WERI-Rb-1 (cell line): ENCODE data around the gene CNN3.

ENCODE experiments used
- DNase-seq: peaks from one replicate; pipeline ENCODE4 v3.0.0-alpha.2; 2020
- H3K27ac ChIP-seq: fragments of 250-450 bp; sonication (Bioruptor Pico); 2 replicates; pipeline ENCODE4 v1.5.1; 2020; ENCODE audit warnings: mild to moderate bottlenecking, moderate library complexity
- H3K27me3 ChIP-seq: fragments of 250-450 bp; sonication (Bioruptor Pico); 2 replicates; pipeline ENCODE4 v1.5.1; 2021; ENCODE audit warnings: mild to moderate bottlenecking, low read depth, moderate library complexity; ENCODE audit not compliant: insufficient read depth, severe bottlenecking
- H3K36me3 ChIP-seq: fragments of 250-450 bp; sonication (Bioruptor Pico); 2 replicates; pipeline ENCODE4 v1.5.1; 2020; ENCODE audit warnings: mild to moderate bottlenecking, moderate library complexity
- H3K4me3 ChIP-seq: 2 replicates; pipeline ENCODE4 v1.5.1; 2011; ENCODE audit warnings: low read depth, mild to moderate bottlenecking, control low read depth, low read length
- H3K9me3 ChIP-seq: fragments of 250-450 bp; sonication (Bioruptor Pico); 2 replicates; pipeline ENCODE4 v1.5.1; 2021; ENCODE audit warnings: mild to moderate bottlenecking, moderate library complexity; ENCODE audit not compliant: severe bottlenecking
- TF ChIP-seq, protein P1 (sequence below): IDR thresholded peaks from 2 replicates; pipeline ENCODE4 v1.5.1; 2011; ENCODE audit warnings: low read depth, mild to moderate bottlenecking, control low read depth, inconsistent platforms, low read length

Gene CNN3

GRCh38 chr1:94898491-94899385, 28.2 kb downstream of the CNN3 start:
- Histone ChIP-seq H3K36me3 (peaks cover 8% of the 10 kb centered on the region), H3K4me3 (no peak overlapping the region), H3K9me3 (no peaks in the 10 kb centered on the region), H3K27me3 (no peaks in the 10 kb centered on the region), H3K27ac (no peak overlapping the region)
- no peak for DNase-seq
- TF ChIP-seq, protein P1, sequence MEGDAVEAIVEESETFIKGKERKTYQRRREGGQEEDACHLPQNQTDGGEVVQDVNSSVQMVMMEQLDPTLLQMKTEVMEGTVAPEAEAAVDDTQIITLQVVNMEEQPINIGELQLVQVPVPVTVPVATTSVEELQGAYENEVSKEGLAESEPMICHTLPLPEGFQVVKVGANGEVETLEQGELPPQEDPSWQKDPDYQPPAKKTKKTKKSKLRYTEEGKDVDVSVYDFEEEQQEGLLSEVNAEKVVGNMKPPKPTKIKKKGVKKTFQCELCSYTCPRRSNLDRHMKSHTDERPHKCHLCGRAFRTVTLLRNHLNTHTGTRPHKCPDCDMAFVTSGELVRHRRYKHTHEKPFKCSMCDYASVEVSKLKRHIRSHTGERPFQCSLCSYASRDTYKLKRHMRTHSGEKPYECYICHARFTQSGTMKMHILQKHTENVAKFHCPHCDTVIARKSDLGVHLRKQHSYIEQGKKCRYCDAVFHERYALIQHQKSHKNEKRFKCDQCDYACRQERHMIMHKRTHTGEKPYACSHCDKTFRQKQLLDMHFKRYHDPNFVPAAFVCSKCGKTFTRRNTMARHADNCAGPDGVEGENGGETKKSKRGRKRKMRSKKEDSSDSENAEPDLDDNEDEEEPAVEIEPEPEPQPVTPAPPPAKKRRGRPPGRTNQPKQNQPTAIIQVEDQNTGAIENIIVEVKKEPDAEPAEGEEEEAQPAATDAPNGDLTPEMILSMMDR = no peak

- Histone ChIP-seq H3K36me3 (peaks cover 15% of the 10 kb centered on the region), H3K27ac (no peak overlapping the region), H3K9me3 (no peaks in the 10 kb centered on the region), H3K4me3 (no peak overlapping the region), H3K27me3 (no peaks in the 10 kb centered on the region)
- no peak for DNase-seq
- TF ChIP-seq, protein P1 = no peak
Measured at GRCh38 chr1:94895518-94895917, 31.4 kb downstream of the CNN3 start.

DNA sequence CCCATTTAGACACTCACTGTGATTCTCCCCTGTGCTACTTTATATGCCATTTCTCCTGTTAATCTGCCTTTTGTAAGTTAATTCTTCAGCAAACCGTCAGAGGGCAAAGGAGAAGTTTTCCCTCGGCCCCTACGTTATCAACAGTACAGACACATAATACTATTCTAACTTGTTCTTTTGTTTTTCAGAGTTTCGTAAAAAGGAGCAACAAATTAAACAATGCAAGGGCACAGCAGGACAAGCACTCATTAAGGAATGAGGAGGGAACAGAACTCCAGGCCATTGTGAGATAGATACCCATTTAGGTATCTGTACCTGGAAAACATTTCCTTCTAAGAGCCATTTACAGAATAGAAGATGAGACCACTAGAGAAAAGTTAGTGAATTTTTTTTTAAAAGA, 32.3 kb downstream of the CNN3 start:
- no peak overlapping the region for H3K27ac ChIP-seq
- H3K27me3 ChIP-seq = no peaks in the 10 kb centered on the region
- no peak for DNase-seq
- no peaks in the 10 kb centered on the region for H3K9me3 ChIP-seq
- H3K36me3 ChIP-seq = peaks cover 15% of the 10 kb centered on the region
- no peak overlapping the region for H3K4me3 ChIP-seq
- TF ChIP-seq, protein P1 = no peak

DNA sequence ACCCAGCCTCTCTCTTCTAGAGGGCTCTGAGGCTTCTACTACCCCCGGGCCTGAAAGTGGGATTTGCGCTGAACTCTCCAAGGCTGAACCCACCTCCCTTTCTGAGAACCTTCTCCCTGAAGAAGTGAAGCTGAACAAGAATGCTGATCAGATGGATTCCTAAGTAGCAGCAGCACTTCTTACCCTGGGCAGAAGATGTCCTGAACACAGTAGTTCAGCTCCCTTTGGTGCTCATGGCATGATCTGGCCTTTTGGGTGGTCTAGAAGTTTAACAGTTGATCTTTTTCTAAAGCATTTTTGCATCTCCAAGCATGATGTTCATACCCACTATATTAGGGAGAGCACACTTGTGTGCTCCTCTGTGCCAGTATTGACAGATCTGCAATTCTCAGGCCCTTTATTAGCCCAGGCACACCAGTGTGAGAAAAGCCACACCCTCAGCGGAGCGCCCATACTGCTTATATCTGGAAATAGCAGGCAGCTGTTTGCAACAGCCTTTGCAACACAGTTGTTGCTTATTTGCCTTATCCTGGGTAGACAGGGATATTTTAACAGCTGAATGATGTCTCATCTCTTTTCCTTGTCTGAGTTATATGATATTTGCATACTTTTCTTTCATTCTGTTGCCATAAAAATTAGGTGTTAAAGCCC, 34.2 kb downstream of the CNN3 start:
- TF ChIP-seq, protein P1 = no peak
- H3K4me3 ChIP-seq = no peak overlapping the region
- H3K36me3 ChIP-seq = peaks cover 15% of the 10 kb centered on the region
- H3K27me3 ChIP-seq = no peaks in the 10 kb centered on the region
- H3K27ac ChIP-seq = no peak overlapping the region
- no peaks in the 10 kb centered on the region for H3K9me3 ChIP-seq
- no peak for DNase-seq

DNA sequence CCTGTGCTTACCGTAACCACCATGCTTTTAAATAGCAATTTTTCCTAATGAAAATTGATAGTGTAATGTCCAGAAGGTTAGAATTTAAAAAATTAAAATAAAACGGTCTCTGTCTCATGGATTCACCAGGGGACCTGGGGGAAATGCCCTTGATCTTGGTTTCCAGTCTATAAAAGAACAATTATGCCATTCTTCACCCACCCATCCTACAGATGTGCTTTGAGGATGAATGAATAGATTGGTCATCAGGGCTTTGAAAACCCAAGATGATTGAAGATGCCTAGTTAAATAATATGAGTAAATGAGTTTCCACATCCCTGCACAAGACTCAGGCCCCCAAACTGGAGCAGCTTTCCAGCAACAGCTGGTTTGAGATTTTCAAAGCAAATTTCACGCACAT, 38.7 kb downstream of the CNN3 start:
- Histone ChIP-seq H3K27me3 (no peaks in the 10 kb centered on the region), H3K36me3 (peaks cover 7% of the 10 kb centered on the region), H3K4me3 (no peak overlapping the region), H3K27ac (no peak overlapping the region), H3K9me3 (no peaks in the 10 kb centered on the region)
- TF ChIP-seq, protein P1 = no peak
- no peak for DNase-seq
